GM12878 (cell line): ENCODE data around the gene STAB2. TPM values are rescaled to one million over a fixed set of nuclear protein-coding genes. Genes with fewer than 3 reads are reported as not detected.

Experiments used
- CBX3 ChIP-seq: fragments of 200-600 bp; sonication (generic); IDR thresholded peaks from 2 replicates; pipeline ENCODE4 v1.6.1; 2016; ENCODE audit warnings: low read depth, borderline replicate concordance
- E2F8 ChIP-seq: fragments of 450-650 bp; IDR thresholded peaks from 2 replicates; pipeline ENCODE4 v1.6.1; 2018; ENCODE audit warnings: mild to moderate bottlenecking, low read depth, moderate library complexity; ENCODE audit not compliant: partially characterized antibody
- E4F1 ChIP-seq: fragments of 450-650 bp; IDR thresholded peaks from 2 replicates; pipeline ENCODE4 v1.6.1; 2018; ENCODE audit warnings: borderline replicate concordance, mild to moderate bottlenecking; ENCODE audit not compliant: partially characterized antibody
- FOXK2 ChIP-seq: fragments of 450-650 bp; IDR thresholded peaks from 2 replicates; pipeline ENCODE4 v1.6.1; 2017; ENCODE audit warnings: mild to moderate bottlenecking, moderate library complexity
- JUND ChIP-seq: IDR thresholded peaks from 2 replicates; pipeline ENCODE4 v1.6.1; 2012; ENCODE audit warnings: low read depth, mild to moderate bottlenecking, low read length, improper control_type of control experiment, moderate library complexity
- NKRF ChIP-seq: fragments of 450-650 bp; conservative IDR thresholded peaks from 2 replicates; pipeline ENCODE4 v1.6.1; 2017; ENCODE audit warnings: mild to moderate bottlenecking, moderate library complexity
- SP1 ChIP-seq: IDR thresholded peaks from one replicate; pipeline ENCODE4 v1.6.1; 2011; ENCODE audit warnings: low read depth, low read length
- ZSCAN29 ChIP-seq: fragments of 450-650 bp; IDR thresholded peaks from 2 replicates; pipeline ENCODE4 v1.6.1; 2017; ENCODE audit warnings: mild to moderate bottlenecking, moderate library complexity
- polyA plus RNA-seq, 11 experiments: library from polyadenylated mRNA; depleted of rRNA in 4 of 11; unstranded in 6 of 11; stranded (reverse) in 5 of 11; fragments of >200 nt; fragmentation: Nextera tagmentation in 4 of 11; fragmentation: Illumina TruSeq in 1 of 11; extraction: Ambion mirVana in 4 of 11; extraction: Trizol in 1 of 11; gene quantifications; 1 replicate in 1 of 11; 2 replicates in 10 of 11; pipeline versions ENCODE4 v1.2.1 to v1.2.3, GENCODE V29; 2011 to 2016; ENCODE audit warnings: inconsistent platforms in 2 of 11, missing spikeins in 2 of 11, low read depth in 1 of 11
- total RNA-seq, 4 experiments: library from RNA; depleted of rRNA in 3 of 4; stranded (reverse); fragments of >200 nt in 3 of 4; fragmentation: Illumina TruSeq in 1 of 4; extraction: Trizol in 1 of 4; gene quantifications; 2 replicates each; pipeline versions ENCODE4 v1.2.1 to v1.2.3, GENCODE V29; 2013 to 2021
- TF ChIP-seq, protein P1 (sequence below): fragments of 450-650 bp; formaldehyde crosslinking; IDR thresholded peaks from 2 replicates; pipeline ENCODE4 v1.5.0; 2022; ENCODE audit warnings: mild to moderate bottlenecking, missing genetic modification characterization

The STAB2 gene
- total and polyA plus RNA-seq, 10 of the 15 experiments (the other 5 are each of a cell fraction or from before 2014, with no cell fraction given), result 0.37 TPM; not detected in 9

GRCh38 chr12:103715494-103715893 is 128.4 kb downstream of the STAB2 start (continued):
- TF ChIP-seq NKRF (no peak), E4F1 (no peak), CBX3 (no peak), JUND (no peak), FOXK2 (no peak), ZSCAN29 (no peak), SP1 (no peak), E2F8 (no peak)
- TF ChIP-seq, protein P1, sequence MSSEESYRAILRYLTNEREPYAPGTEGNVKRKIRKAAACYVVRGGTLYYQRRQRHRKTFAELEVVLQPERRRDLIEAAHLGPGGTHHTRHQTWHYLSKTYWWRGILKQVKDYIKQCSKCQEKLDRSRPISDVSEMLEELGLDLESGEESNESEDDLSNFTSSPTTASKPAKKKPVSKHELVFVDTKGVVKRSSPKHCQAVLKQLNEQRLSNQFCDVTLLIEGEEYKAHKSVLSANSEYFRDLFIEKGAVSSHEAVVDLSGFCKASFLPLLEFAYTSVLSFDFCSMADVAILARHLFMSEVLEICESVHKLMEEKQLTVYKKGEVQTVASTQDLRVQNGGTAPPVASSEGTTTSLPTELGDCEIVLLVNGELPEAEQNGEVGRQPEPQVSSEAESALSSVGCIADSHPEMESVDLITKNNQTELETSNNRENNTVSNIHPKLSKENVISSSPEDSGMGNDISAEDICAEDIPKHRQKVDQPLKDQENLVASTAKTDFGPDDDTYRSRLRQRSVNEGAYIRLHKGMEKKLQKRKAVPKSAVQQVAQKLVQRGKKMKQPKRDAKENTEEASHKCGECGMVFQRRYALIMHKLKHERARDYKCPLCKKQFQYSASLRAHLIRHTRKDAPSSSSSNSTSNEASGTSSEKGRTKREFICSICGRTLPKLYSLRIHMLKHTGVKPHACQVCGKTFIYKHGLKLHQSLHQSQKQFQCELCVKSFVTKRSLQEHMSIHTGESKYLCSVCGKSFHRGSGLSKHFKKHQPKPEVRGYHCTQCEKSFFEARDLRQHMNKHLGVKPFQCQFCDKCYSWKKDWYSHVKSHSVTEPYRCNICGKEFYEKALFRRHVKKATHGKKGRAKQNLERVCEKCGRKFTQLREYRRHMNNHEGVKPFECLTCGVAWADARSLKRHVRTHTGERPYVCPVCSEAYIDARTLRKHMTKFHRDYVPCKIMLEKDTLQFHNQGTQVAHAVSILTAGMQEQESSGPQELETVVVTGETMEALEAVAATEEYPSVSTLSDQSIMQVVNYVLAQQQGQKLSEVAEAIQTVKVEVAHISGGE (CRISPR knock-in tag), result no peak
